ENCODE data around the gene B3GNT9. TPM values are rescaled to one million over a fixed set of nuclear protein-coding genes. Genes with fewer than 3 reads are reported as not detected.
A peak's percentile ranks its signal among the peaks of the same experiment; 100 is the strongest.

B3GNT9 gene
- total RNA-seq, 1 experiment from 2014 or later: 4.0 TPM

DNA sequence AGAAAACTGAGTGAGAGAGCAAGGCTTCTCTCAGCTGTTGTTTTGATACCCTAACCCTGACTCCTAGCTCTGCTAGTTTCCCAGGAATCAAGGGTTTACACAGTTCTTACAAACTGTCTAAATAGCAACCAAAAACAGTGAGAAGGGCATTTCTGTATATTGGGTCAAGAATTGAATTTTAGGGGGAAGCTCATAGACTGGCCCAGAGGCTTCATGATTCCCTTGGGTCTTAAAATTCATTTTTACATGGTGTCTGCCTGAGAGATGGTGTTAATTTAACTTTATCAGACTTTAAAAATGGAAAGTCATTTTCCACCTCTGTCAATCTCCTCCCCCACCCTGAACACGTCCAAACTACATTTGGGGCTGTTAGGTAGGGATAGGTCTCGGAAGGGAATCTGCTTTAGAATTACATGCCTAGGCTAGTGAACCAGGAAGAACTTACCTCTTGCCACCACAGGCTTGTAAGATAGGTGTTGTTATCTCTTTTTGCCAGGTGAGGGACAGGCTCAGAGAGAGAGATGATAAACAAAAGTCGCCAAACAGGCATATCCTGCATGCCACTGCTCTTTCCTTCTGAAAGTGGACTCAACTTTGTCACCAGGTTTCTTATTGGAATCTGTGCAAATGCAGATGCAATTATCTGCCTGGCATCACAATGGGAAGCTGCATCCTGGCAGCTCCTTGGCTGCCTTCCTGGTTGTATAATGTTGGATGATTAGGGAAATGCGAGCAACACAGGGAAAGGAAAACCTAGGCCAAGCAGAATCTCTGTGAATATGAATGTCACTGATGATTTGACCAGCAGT, 38.0 kb downstream of the B3GNT9 start:
- no peak overlapping the region for H2AFZ ChIP-seq
- POLR2A ChIA-PET (ENCODE audit: unreplicated experiment): no interaction called here
- no TSS peak for BruUV-seq (replicated peaks)
- H3K27me3 ChIP-seq (ENCODE audit: insufficient read depth, low read depth): no peaks in the 10 kb centered on the region
- peak overlapping the region; percentile 41 for H3K27ac ChIP-seq
- peaks cover 41% of the 10 kb centered on the region for H3K4me1 ChIP-seq (replicated peaks; ENCODE audit: insufficient read depth)
- peaks cover 72% of the 10 kb centered on the region for H3K79me2 ChIP-seq (ENCODE audit: low read depth)
- CTCF ChIA-PET: interaction anchor here (0.6 to 0.7 kb wide), 3 partner anchors 134 to 778 kb away, joined by 4 to 13 read pairs (median 5); no protein-coding TSS in a partner anchor
- peak; percentile 37 to 76 for DNase-seq
- peaks cover 18% of the 10 kb centered on the region; the same call in 1 of the 2 replicates for H4K20me1 ChIP-seq (ENCODE audit: insufficient read depth)
- peaks cover 20% of the 10 kb centered on the region; the same call in 1 of the 2 replicates for H3F3A ChIP-seq (ENCODE audit: insufficient read depth, low read depth)
- H3K4me3 ChIP-seq: no peak overlapping the region
- H3K36me3 ChIP-seq (ENCODE audit: low read depth): no peaks in the 10 kb centered on the region
- no peaks in the 10 kb centered on the region for H3K9me3 ChIP-seq (ENCODE audit: insufficient read depth, low read depth)
- intact Hi-C loops (cut with micrococcal nuclease; ENCODE audit: unreplicated experiment): loop anchor here (2.0 to 5.0 kb wide), 2 partner anchors 45 to 72 kb away; partner anchors contain the start of genes FBXL8 and TRADD
- peak overlapping the region; percentile 41 for H3K4me2 ChIP-seq
- H3K9me2 ChIP-seq (ENCODE audit: insufficient read depth): no peaks in the 10 kb centered on the region
- TF ChIP-seq, protein P1, sequence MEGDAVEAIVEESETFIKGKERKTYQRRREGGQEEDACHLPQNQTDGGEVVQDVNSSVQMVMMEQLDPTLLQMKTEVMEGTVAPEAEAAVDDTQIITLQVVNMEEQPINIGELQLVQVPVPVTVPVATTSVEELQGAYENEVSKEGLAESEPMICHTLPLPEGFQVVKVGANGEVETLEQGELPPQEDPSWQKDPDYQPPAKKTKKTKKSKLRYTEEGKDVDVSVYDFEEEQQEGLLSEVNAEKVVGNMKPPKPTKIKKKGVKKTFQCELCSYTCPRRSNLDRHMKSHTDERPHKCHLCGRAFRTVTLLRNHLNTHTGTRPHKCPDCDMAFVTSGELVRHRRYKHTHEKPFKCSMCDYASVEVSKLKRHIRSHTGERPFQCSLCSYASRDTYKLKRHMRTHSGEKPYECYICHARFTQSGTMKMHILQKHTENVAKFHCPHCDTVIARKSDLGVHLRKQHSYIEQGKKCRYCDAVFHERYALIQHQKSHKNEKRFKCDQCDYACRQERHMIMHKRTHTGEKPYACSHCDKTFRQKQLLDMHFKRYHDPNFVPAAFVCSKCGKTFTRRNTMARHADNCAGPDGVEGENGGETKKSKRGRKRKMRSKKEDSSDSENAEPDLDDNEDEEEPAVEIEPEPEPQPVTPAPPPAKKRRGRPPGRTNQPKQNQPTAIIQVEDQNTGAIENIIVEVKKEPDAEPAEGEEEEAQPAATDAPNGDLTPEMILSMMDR (conservative IDR thresholded peaks at IDR 0.05): no peak
- no peak for TF ChIP-seq EZH2 (IDR thresholded peaks at IDR 0.05; ENCODE audit: low read depth)

DNA sequence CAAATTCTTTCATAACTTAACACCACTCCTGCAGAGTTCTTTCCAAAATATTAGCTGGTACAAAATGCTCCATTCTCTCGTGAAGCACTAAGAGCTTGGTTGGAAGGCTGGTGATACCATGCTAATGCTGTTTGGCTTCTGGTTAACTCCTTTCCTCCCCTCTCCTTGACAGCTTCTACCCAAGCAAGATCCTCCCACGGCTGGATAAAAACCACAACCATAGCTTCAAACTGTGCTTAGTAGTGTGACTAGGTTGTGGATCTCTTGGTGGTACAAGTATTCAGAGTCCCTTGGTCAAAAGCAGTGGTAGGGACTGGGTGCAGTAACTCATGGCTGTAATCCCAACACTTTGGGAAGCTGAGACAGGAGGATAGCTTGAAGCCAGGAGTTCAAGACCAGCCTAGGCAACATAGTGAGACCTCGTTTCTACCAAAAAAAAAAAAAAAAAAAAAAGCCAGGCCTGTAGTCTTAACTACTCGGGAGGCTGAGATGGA, 38.8 kb downstream of the B3GNT9 start:
- Histone ChIP-seq H3K4me1 (replicated peaks; ENCODE audit: insufficient read depth) (peaks cover 41% of the 10 kb centered on the region), H3K4me2 (peak overlapping the region; percentile 95; the same call in 1 of the 2 replicates), H3K79me2 (ENCODE audit: low read depth) (peaks cover 72% of the 10 kb centered on the region), H3K4me3 (no peak overlapping the region), H3F3A (ENCODE audit: insufficient read depth, low read depth) (peaks cover 20% of the 10 kb centered on the region; the same call in 1 of the 2 replicates), H3K9me2 (ENCODE audit: insufficient read depth) (no peaks in the 10 kb centered on the region), H3K9me3 (ENCODE audit: insufficient read depth, low read depth) (no peaks in the 10 kb centered on the region), H4K20me1 (ENCODE audit: insufficient read depth) (peaks cover 18% of the 10 kb centered on the region; the same call in 1 of the 2 replicates), H2AFZ (no peak overlapping the region), H3K27ac (no peak overlapping the region), H3K36me3 (ENCODE audit: low read depth) (no peaks in the 10 kb centered on the region), H3K27me3 (ENCODE audit: insufficient read depth, low read depth) (no peaks in the 10 kb centered on the region)
- CTCF ChIA-PET: interaction anchor here (0.5 to 0.6 kb wide), 3 partner anchors 42 to 778 kb away, joined by 3 to 15 read pairs (median 13); no protein-coding TSS in a partner anchor
- DNase-seq: no peak
- BruUV-seq (replicated peaks): no TSS peak
- intact Hi-C loops (cut with micrococcal nuclease; ENCODE audit: unreplicated experiment): loop anchor here (2.0 to 5.0 kb wide), 2 partner anchors 45 to 73 kb away; partner anchors contain the start of genes FBXL8 and TRADD
- TF ChIP-seq, protein P1 (conservative IDR thresholded peaks at IDR 0.05): no peak
- no peak for TF ChIP-seq EZH2 (IDR thresholded peaks at IDR 0.05; ENCODE audit: low read depth)
- POLR2A ChIA-PET (ENCODE audit: unreplicated experiment): interaction anchor here (0.9 kb wide), 1 partner anchor 71 kb away, joined by 4 read pairs; no protein-coding TSS in a partner anchor

DNA sequence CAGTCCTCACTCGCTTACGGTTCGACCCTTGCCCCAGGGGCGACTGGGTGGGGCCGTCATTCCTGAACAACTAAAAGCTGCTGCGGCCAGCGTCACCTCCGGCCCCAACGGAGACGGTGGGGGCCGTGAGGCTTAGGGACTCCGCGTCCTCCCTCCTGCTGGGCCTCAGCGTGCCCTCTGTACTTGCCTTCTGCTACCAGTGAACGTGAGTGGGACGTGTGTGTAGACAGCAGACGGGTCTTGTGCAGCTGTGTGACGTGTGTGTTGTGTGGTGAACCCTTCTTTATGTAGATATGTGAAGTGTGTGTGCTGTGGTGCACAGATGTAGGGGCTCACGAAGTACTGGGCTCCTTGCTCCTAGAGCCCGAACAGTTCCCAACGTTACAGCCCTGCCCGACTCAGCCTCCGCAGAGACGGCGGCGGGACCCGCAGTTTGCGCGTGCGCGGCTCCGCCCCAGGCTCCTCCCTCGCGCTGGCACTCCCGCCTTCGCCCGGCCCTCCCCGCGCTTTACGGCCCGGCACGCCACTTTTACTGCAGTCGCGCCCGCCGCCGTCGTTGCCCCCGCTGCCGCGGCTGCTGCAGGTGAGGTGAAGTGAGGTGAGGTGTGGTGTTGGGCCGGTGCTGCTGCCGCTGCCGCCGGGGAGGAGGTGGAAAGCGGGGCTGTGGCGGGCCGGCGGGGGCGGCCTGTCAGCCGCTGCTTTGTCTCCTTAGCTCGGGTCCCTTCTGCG, 41.2 kb downstream of the B3GNT9 start, which contains the start of gene PHAF1:
Gene PHAF1, plus strand, starts transcription at position 535 of the 729 bp plus-strand sequence. CDS start 235 bp downstream, outside the sequence.
- H3K9me3 ChIP-seq (ENCODE audit: insufficient read depth, low read depth): no peaks in the 10 kb centered on the region
- H3K79me2 ChIP-seq (ENCODE audit: low read depth): peaks cover 48% of the 10 kb centered on the region
- H3F3A ChIP-seq (ENCODE audit: insufficient read depth, low read depth): peaks cover 22% of the 10 kb centered on the region
- peak; percentile 75 to 96 for DNase-seq
- TF ChIP-seq, protein P1 (conservative IDR thresholded peaks at IDR 0.05): no peak
- H3K4me2 ChIP-seq: peak within 1 kb of the TSS; percentile 95
- H4K20me1 ChIP-seq (ENCODE audit: insufficient read depth): peaks cover 9% of the 10 kb centered on the region; the same call in 1 of the 2 replicates
- TSS peak; percentile 57 for BruUV-seq (replicated peaks)
- intact Hi-C loops (cut with micrococcal nuclease; ENCODE audit: unreplicated experiment): loop anchor here (5.0 kb wide), 1 partner anchor 48 kb away; the partner anchor contains the start of genes FBXL8 and TRADD
- peaks cover 38% of the 10 kb centered on the region for H3K4me1 ChIP-seq (replicated peaks; ENCODE audit: insufficient read depth)
- H3K27me3 ChIP-seq (ENCODE audit: insufficient read depth, low read depth): no peaks in the 10 kb centered on the region
- H2AFZ ChIP-seq: peak within 1 kb of the TSS; percentile 97
- POLR2A ChIA-PET (ENCODE audit: unreplicated experiment): interaction anchor here (0.6 to 0.7 kb wide), 2 partner anchors 83 to 556 kb away, joined by 5 to 7 read pairs; no protein-coding TSS in a partner anchor
- CTCF ChIA-PET: no interaction called here
- no peaks in the 10 kb centered on the region for H3K36me3 ChIP-seq (ENCODE audit: low read depth)
- H3K4me3 ChIP-seq: peak within 1 kb of the TSS; percentile 79
- no peak within 1 kb of the TSS for H3K27ac ChIP-seq
- no peaks in the 10 kb centered on the region for H3K9me2 ChIP-seq (ENCODE audit: insufficient read depth)
